ENCODE data around the gene EMD. TPM values are rescaled to one million over a fixed set of nuclear protein-coding genes. Genes with fewer than 3 reads are reported as not detected.

EMD gene
- polyA plus RNA-seq, 1 donor (not counting 4 experiments of a cell fraction or from before 2014, with no cell fraction given) = 36.9 TPM

- Histone ChIP-seq H3K4me1 (ENCODE audit: control insufficient read depth, extremely low read depth, insufficient read depth, low read length) (peaks cover 6% of the 10 kb centered on the region), H3K4me3 (ENCODE audit: control insufficient read depth in 2 of 3, extremely low read depth in 1 of 3, insufficient read depth in 2 of 3, low read depth in 1 of 3, low read length in 3 of 3) (peak overlapping the region in 1 of 3 experiments; percentile 63)
- FAIRE-seq = no peak
Observed at GRCh38 chrX:154429711-154430110, 50.6 kb downstream of the EMD start.

GRCh38 chrX:154430479-154430878 is 51.4 kb downstream of the EMD start:
- FAIRE-seq = no peak
- no peak overlapping the region for H3K4me3 ChIP-seq (ENCODE audit: control insufficient read depth in 2 of 3, extremely low read depth in 1 of 3, insufficient read depth in 2 of 3, low read depth in 1 of 3, low read length in 3 of 3)
- H3K27ac ChIP-seq (ENCODE audit: control insufficient read depth, insufficient read depth, low read length) = no peak overlapping the region

More at GRCh38 chrX:154429711-154430110, 50.6 kb downstream of the EMD start:
- peak overlapping the region; percentile 81 for H3K4me2 ChIP-seq (ENCODE audit: control insufficient read depth, extremely low read depth, insufficient read depth, low read depth, low read length)
- H3K9me3 ChIP-seq (ENCODE audit: control insufficient read depth, low read depth, low read length) = no peaks in the 10 kb centered on the region
- peaks cover 14% of the 10 kb centered on the region for H3K79me2 ChIP-seq (ENCODE audit: control insufficient read depth, insufficient read depth, low read length)
- no peak overlapping the region for H3K9ac ChIP-seq (ENCODE audit: control insufficient read depth, extremely low read depth, insufficient read depth, low read length)
- no peak for TF ChIP-seq EZH2 (IDR thresholded peaks at IDR 0.05; ENCODE audit: low read length)
- TF ChIP-seq, protein P1, sequence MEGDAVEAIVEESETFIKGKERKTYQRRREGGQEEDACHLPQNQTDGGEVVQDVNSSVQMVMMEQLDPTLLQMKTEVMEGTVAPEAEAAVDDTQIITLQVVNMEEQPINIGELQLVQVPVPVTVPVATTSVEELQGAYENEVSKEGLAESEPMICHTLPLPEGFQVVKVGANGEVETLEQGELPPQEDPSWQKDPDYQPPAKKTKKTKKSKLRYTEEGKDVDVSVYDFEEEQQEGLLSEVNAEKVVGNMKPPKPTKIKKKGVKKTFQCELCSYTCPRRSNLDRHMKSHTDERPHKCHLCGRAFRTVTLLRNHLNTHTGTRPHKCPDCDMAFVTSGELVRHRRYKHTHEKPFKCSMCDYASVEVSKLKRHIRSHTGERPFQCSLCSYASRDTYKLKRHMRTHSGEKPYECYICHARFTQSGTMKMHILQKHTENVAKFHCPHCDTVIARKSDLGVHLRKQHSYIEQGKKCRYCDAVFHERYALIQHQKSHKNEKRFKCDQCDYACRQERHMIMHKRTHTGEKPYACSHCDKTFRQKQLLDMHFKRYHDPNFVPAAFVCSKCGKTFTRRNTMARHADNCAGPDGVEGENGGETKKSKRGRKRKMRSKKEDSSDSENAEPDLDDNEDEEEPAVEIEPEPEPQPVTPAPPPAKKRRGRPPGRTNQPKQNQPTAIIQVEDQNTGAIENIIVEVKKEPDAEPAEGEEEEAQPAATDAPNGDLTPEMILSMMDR (optimal IDR thresholded peaks at IDR 0.05 in 1 of 3, IDR thresholded peaks at IDR 0.05 in 1 of 3, conservative IDR thresholded peaks at IDR 0.05 in 1 of 3; ENCODE audit: extremely low read depth in 1 of 3, insufficient read depth in 2 of 3, low read length in 3 of 3) = no peak
- no peaks in the 10 kb centered on the region for H3K9me1 ChIP-seq (ENCODE audit: control insufficient read depth, extremely low read depth, insufficient read depth, low read length)
- no peak overlapping the region for H2AFZ ChIP-seq (ENCODE audit: control insufficient read depth, low read length)
- H3K36me3 ChIP-seq (ENCODE audit: control insufficient read depth in 2 of 2, extremely low read depth in 1 of 2, insufficient read depth in 2 of 2, low read length in 2 of 2) = peaks cover 4 to 5% of the 10 kb centered on the region in 2 experiments
- H3K27ac ChIP-seq (ENCODE audit: control insufficient read depth, insufficient read depth, low read length) = no peak overlapping the region
- H4K20me1 ChIP-seq (ENCODE audit: control insufficient read depth, extremely low read depth, insufficient read depth, low read length) = no peaks in the 10 kb centered on the region
- dilution Hi-C loops (cut with MboI; ENCODE audit: extremely low pct_ligation_motif_present, low sequenced_read_pairs) = no loop called here
- no peak for DNase-seq (ENCODE audit: low read depth, low spot score)
- no peaks in the 10 kb centered on the region for H3K27me3 ChIP-seq (ENCODE audit: control insufficient read depth, extremely low read depth, insufficient read depth, low read length)

More at GRCh38 chrX:154430479-154430878, 51.4 kb downstream of the EMD start:
- H4K20me1 ChIP-seq (ENCODE audit: control insufficient read depth, extremely low read depth, insufficient read depth, low read length) = no peaks in the 10 kb centered on the region
- H3K4me2 ChIP-seq (ENCODE audit: control insufficient read depth, extremely low read depth, insufficient read depth, low read depth, low read length) = no peak overlapping the region
- no peak overlapping the region for H3K9ac ChIP-seq (ENCODE audit: control insufficient read depth, extremely low read depth, insufficient read depth, low read length)
- dilution Hi-C loops (cut with MboI; ENCODE audit: extremely low pct_ligation_motif_present, low sequenced_read_pairs) = no loop called here
- H3K36me3 ChIP-seq (ENCODE audit: control insufficient read depth in 2 of 2, extremely low read depth in 1 of 2, insufficient read depth in 2 of 2, low read length in 2 of 2) = peaks cover 4 to 5% of the 10 kb centered on the region in 2 experiments
- DNase-seq (ENCODE audit: low read depth, low spot score) = no peak
- no peaks in the 10 kb centered on the region for H3K27me3 ChIP-seq (ENCODE audit: control insufficient read depth, extremely low read depth, insufficient read depth, low read length)
- H3K79me2 ChIP-seq (ENCODE audit: control insufficient read depth, insufficient read depth, low read length) = peaks cover 14% of the 10 kb centered on the region
- no peak overlapping the region for H2AFZ ChIP-seq (ENCODE audit: control insufficient read depth, low read length)
- no peaks in the 10 kb centered on the region for H3K9me1 ChIP-seq (ENCODE audit: control insufficient read depth, extremely low read depth, insufficient read depth, low read length)
- TF ChIP-seq EZH2 (IDR thresholded peaks at IDR 0.05; ENCODE audit: low read length) = no peak
- TF ChIP-seq, protein P1 (optimal IDR thresholded peaks at IDR 0.05 in 1 of 3, IDR thresholded peaks at IDR 0.05 in 1 of 3, conservative IDR thresholded peaks at IDR 0.05 in 1 of 3; ENCODE audit: extremely low read depth in 1 of 3, insufficient read depth in 2 of 3, low read length in 3 of 3) = no peak
- H3K9me3 ChIP-seq (ENCODE audit: control insufficient read depth, low read depth, low read length) = no peaks in the 10 kb centered on the region
- H3K4me1 ChIP-seq (ENCODE audit: control insufficient read depth, extremely low read depth, insufficient read depth, low read length) = peaks cover 6% of the 10 kb centered on the region

All from keratinocyte (primary cell).